HG03108 (cell line): ENCODE data around the gene MYL5.
A peak's percentile ranks its signal among the peaks of the same experiment; 100 is the strongest.
"Not testable (repeated sequence)": the region's sequence is repeated elsewhere in the genome, so short reads cannot be mapped to it uniquely, and the experiment has no call there.

Experiments used
- ATAC-seq: cut with Tn5 transposase; IDR thresholded peaks from one replicate; pipeline ENCODE4 v1.9.1; 2021; ENCODE audit warnings: moderate library complexity; ENCODE audit not compliant: unreplicated experiment

The MYL5 gene

GRCh38 chr4:656436-657337 lies 17.7 kb upstream of the MYL5 start:
- no peak for ATAC-seq

- no peak for ATAC-seq
Measured at GRCh38 chr4:657338-657833, 17.0 kb upstream of the MYL5 start.

GRCh38 chr4:657834-658667 lies 16.3 kb upstream of the MYL5 start:
- no peak for ATAC-seq

- ATAC-seq = no peak
Measured at GRCh38 chr4:658681-659667, 15.4 kb upstream of the MYL5 start.

- no peak for ATAC-seq
Measured at GRCh38 chr4:659851-660250, 14.5 kb upstream of the MYL5 start.

GRCh38 chr4:660401-660800 lies 13.9 kb upstream of the MYL5 start:
- ATAC-seq = no peak

GRCh38 chr4:661231-661630 lies 13.1 kb upstream of the MYL5 start:
- no peak for ATAC-seq

- ATAC-seq = no peak
Measured at GRCh38 chr4:661881-662761, 12.2 kb upstream of the MYL5 start.

- ATAC-seq = no peak
Measured at GRCh38 chr4:663046-663437, 11.3 kb upstream of the MYL5 start.

- ATAC-seq = peak; percentile 69
Measured at GRCh38 chr4:663438-664428, 10.6 kb upstream of the MYL5 start.

- no peak for ATAC-seq
Measured at GRCh38 chr4:664713-665231, 9.6 kb upstream of the MYL5 start.

- no peak for ATAC-seq
Measured at GRCh38 chr4:665381-665750, 9.0 kb upstream of the MYL5 start.

GRCh38 chr4:665751-666435 lies 8.4 kb upstream of the MYL5 start:
- no peak for ATAC-seq

GRCh38 chr4:666436-666810 lies 7.9 kb upstream of the MYL5 start:
- no peak for ATAC-seq

- no peak for ATAC-seq
Measured at GRCh38 chr4:666822-667544, 7.4 kb upstream of the MYL5 start.

- no peak for ATAC-seq
Measured at GRCh38 chr4:667545-667925, 6.8 kb upstream of the MYL5 start.

GRCh38 chr4:668219-668618 lies 6.1 kb upstream of the MYL5 start:
- not testable (repeated sequence) for ATAC-seq
